IMR-90 (cell line): ENCODE measurements around the gene SH3RF3. TPM values are rescaled to one million over a fixed set of nuclear protein-coding genes. Genes with fewer than 3 reads are reported as not detected.

Source experiments
- ATAC-seq: fragments of 200-7000 bp; cut with Tn5 transposase; 2 replicates; pipeline ENCODE4 v1.9.1; 2020; ENCODE audit warnings: low read depth, mild to moderate bottlenecking, moderate library complexity
- BruUV-seq: library from RNA; stranded (reverse); fragments of 400-500 nt; replicated peaks from 2 replicates; lab custom pipeline; 2021; lab: Mats Ljungman, UMichigan
- CTCF ChIA-PET: fragments of 300-600 bp; formaldehyde crosslinking; extraction: SDS; loops from one replicate; lab custom pipeline; 2021; ENCODE audit warnings: antibody characterized with exemption; lab: Yijun Ruan, JAX
- POLR2A ChIA-PET: fragments of 300-600 bp; sonication (Branson Sonifier 250); formaldehyde crosslinking; loops from one replicate; lab custom pipeline; 2022; ENCODE audit warnings: antibody characterized with exemption; ENCODE audit not compliant: unreplicated experiment; lab: Charles Lee
- DNase-seq: peaks from one replicate; pipeline ENCODE4 v3.0.0; 2013
- H2AFZ ChIP-seq: replicated peaks from 2 replicates; pipeline ENCODE3; 2013; ENCODE audit warnings: low read length, mild to moderate bottlenecking; ENCODE audit not compliant: poor library complexity
- H2AK5ac ChIP-seq: 2 replicates; pipeline ENCODE4 v1.6.1; 2013; ENCODE audit warnings: low read depth, low read length, inconsistent platforms
- H2AK9ac ChIP-seq: replicated peaks from 2 replicates; pipeline ENCODE3; 2013; ENCODE audit warnings: mild to moderate bottlenecking, low read depth, low read length, moderate library complexity; ENCODE audit not compliant: poor library complexity
- H2BK120ac ChIP-seq: 2 replicates; pipeline ENCODE4 v1.6.1; 2013; ENCODE audit warnings: low read depth, low read length, inconsistent platforms
- H2BK15ac ChIP-seq: 3 replicates; pipeline ENCODE4 v1.6.1; 2013; ENCODE audit warnings: low read depth, low read length, inconsistent platforms
- H2BK20ac ChIP-seq: 2 replicates; pipeline ENCODE4 v1.6.1; 2013; ENCODE audit warnings: low read depth, mild to moderate bottlenecking, inconsistent platforms, low read length, moderate library complexity
- H2BK5ac ChIP-seq: 2 replicates; pipeline ENCODE4 v1.6.1; 2013; ENCODE audit warnings: mild to moderate bottlenecking, low read depth, low read length, inconsistent platforms; ENCODE audit not compliant: poor library complexity, severe bottlenecking
- H3K14ac ChIP-seq: replicated peaks from 2 replicates; pipeline ENCODE4 v1.6.1; 2013; ENCODE audit warnings: low read depth, low read length, inconsistent platforms
- H3K18ac ChIP-seq: 2 replicates; pipeline ENCODE4 v1.6.1; 2013; ENCODE audit warnings: low read depth, low read length, control low read depth
- H3K23ac ChIP-seq: 2 replicates; pipeline ENCODE4 v1.6.1; 2013; ENCODE audit warnings: low read depth, low read length, inconsistent platforms
- H3K27ac ChIP-seq: 2 replicates; pipeline ENCODE4 v1.5.1; 2013; ENCODE audit warnings: mild to moderate bottlenecking, control low read depth, low read length; ENCODE audit not compliant: insufficient read depth
- H3K27me3 ChIP-seq: 2 replicates; pipeline ENCODE4 v1.6.1; 2013; ENCODE audit warnings: low read length; ENCODE audit not compliant: control insufficient read depth, insufficient read depth
- H3K36me3 ChIP-seq: 2 replicates; pipeline ENCODE4 v1.6.1; 2013; ENCODE audit warnings: low read length, mixed read lengths; ENCODE audit not compliant: control insufficient read depth, insufficient read depth
- H3K4ac ChIP-seq: 2 replicates; pipeline ENCODE4 v1.6.1; 2013; ENCODE audit warnings: low read depth, low read length, inconsistent platforms
- H3K4me1 ChIP-seq: 2 replicates; pipeline ENCODE4 v1.6.1; 2013; ENCODE audit warnings: low read length, mixed read lengths; ENCODE audit not compliant: control insufficient read depth, insufficient read depth
- H3K4me2 ChIP-seq: 2 replicates; pipeline ENCODE4 v1.6.1; 2013; ENCODE audit warnings: low read depth, mild to moderate bottlenecking, control low read depth, low read length, moderate library complexity
- H3K4me3 ChIP-seq: 2 replicates; pipeline ENCODE4 v1.5.1; 2013; ENCODE audit warnings: low read depth, mild to moderate bottlenecking, control low read depth, low read length, moderate library complexity; ENCODE audit not compliant: insufficient read depth
- H3K56ac ChIP-seq: 2 replicates; pipeline ENCODE4 v1.6.1; 2013; ENCODE audit warnings: low read length, inconsistent platforms; ENCODE audit not compliant: insufficient read depth; ENCODE audit errors: extremely low read depth
- H3K79me1 ChIP-seq, 2 experiments: 2 replicates each; pipeline ENCODE4 v1.6.1; 2013; ENCODE audit warnings: low read length in 2 of 2, inconsistent platforms in 1 of 2, low read depth in 1 of 2
- H3K9ac ChIP-seq: 2 replicates; pipeline ENCODE4 v1.6.1; 2013; ENCODE audit warnings: low read depth, low read length, control low read depth
- H3K9me1 ChIP-seq: 2 replicates; pipeline ENCODE4 v1.6.1; 2013; ENCODE audit warnings: low read length, inconsistent platforms; ENCODE audit not compliant: insufficient read depth
- H3K9me3 ChIP-seq: 2 replicates; pipeline ENCODE4 v1.6.1; 2013; ENCODE audit warnings: low read length; ENCODE audit not compliant: control insufficient read depth, insufficient read depth
- H4K20me1 ChIP-seq: 2 replicates; pipeline ENCODE4 v1.6.1; 2013; ENCODE audit warnings: low read length, inconsistent platforms; ENCODE audit not compliant: insufficient read depth
- H4K5ac ChIP-seq: 2 replicates; pipeline ENCODE4 v1.6.1; 2013; ENCODE audit warnings: mild to moderate bottlenecking, low read depth, low read length, control low read depth
- H4K8ac ChIP-seq, 2 experiments: 2 replicates each; pipeline ENCODE4 v1.6.1; 2013; ENCODE audit warnings: low read depth in 2 of 2, low read length in 2 of 2, control low read depth in 1 of 2, inconsistent platforms in 1 of 2
- H4K91ac ChIP-seq: 2 replicates; pipeline ENCODE4 v1.6.1; 2013; ENCODE audit warnings: low read depth, low read length, inconsistent platforms; ENCODE audit not compliant: insufficient read depth
- CEBPB ChIP-seq: IDR thresholded peaks from 2 replicates; pipeline ENCODE4 v1.6.1; 2012; ENCODE audit warnings: low read depth, low read length, improper control_type of control experiment
- CHD1 ChIP-seq: IDR thresholded peaks from 2 replicates; pipeline ENCODE4 v1.6.1; 2012; ENCODE audit warnings: low read depth, low read length, improper control_type of control experiment
- CTCF ChIP-seq: conservative IDR thresholded peaks from 2 replicates; pipeline ENCODE4 v1.5.1; 2012; ENCODE audit warnings: mild to moderate bottlenecking, low read depth, low read length, improper control_type of control experiment
- FOS ChIP-seq: fragments of 150-350 bp; IDR thresholded peaks from 2 replicates; pipeline ENCODE4 v1.6.1; 2016; ENCODE audit warnings: low read depth, low read length
- MAZ ChIP-seq: IDR thresholded peaks from 2 replicates; pipeline ENCODE4 v1.6.1; 2012; ENCODE audit warnings: low read depth, mild to moderate bottlenecking, low read length, improper control_type of control experiment, moderate library complexity, borderline replicate concordance
- NFE2L2 ChIP-seq: fragments of 150-350 bp; IDR thresholded peaks from 2 replicates; pipeline ENCODE4 v1.6.1; 2016; ENCODE audit warnings: low read depth, mild to moderate bottlenecking, low read length
- RAD21 ChIP-seq: IDR thresholded peaks from 2 replicates; pipeline ENCODE4 v1.6.1; 2012; ENCODE audit warnings: low read length, improper control_type of control experiment
- RCOR1 ChIP-seq: IDR thresholded peaks from 2 replicates; pipeline ENCODE4 v1.6.1; 2012; ENCODE audit warnings: mild to moderate bottlenecking, low read length, improper control_type of control experiment; ENCODE audit not compliant: insufficient replicate concordance
- WGBS, 2 experiments: methylation state at CpG; one replicate each; pipeline versions ENCODE4 v1.1.5 to v1.1.7; 2013; ENCODE audit warnings: missing lambda C conversion rate in 2 of 2; ENCODE audit not compliant: insufficient read length in 1 of 2; ENCODE audit errors: extremely low coverage in 2 of 2; 5-methylcytosine and 5-hydroxymethylcytosine counted together
- dilution Hi-C: fragments of 300-500 bp; cut with HindIII; formaldehyde crosslinking; loops from one replicate; pipeline ENCODE4 v1.14.3; 2018; ENCODE audit warnings: low sequenced_read_pairs; ENCODE audit not compliant: unreplicated experiment
- in situ Hi-C: fragments of 300-500 bp; cut with MboI; formaldehyde crosslinking; loops from 3 replicates; pipeline ENCODE4 v1.14.3; 2019; ENCODE audit warnings: low sequenced_read_pairs, inconsistent platforms, mixed read lengths
- intact Hi-C: fragments of 100-400 bp; cut with micrococcal nuclease; formaldehyde crosslinking; loops from 2 replicates; pipeline ENCODE4 v1.10.0; 2022
- polyA plus RNA-seq, 3 experiments: library from polyadenylated mRNA; depleted of rRNA; stranded (reverse); fragments of >200 nt; gene quantifications; 2 replicates each; pipeline ENCODE4 v1.2.3, GENCODE V29; 2012; ENCODE audit warnings: low replicate concordance in 1 of 3
- total RNA-seq: library from RNA; depleted of rRNA; stranded (reverse); fragments of >200 nt; gene quantifications from 2 replicates; pipeline ENCODE4 v1.2.3, GENCODE V29; 2012

The SH3RF3 gene
- total and polyA plus RNA-seq, 2 of the 4 experiments (the other 2 are of a cell fraction) = 3.4 to 5.3 TPM

- Histone ChIP-seq H3K27ac (no peak overlapping the region), H3K23ac (no peak overlapping the region), H4K91ac (no peak overlapping the region), H3K27me3 (no peaks in the 10 kb centered on the region), H2BK15ac (peak overlapping the region; percentile 43; the same call in 1 of the 3 replicates), H4K20me1 (peaks cover 8% of the 10 kb centered on the region), H3K56ac (no peak overlapping the region), H2BK20ac (peak overlapping the region; percentile 57; the same call in 1 of the 2 replicates), H4K5ac (no peak overlapping the region), H3K4me2 (0 out of 2 replicates have a peak overlapping the region, but pooled peaks have one; percentile 16), H3K9me1 (peaks cover 40% of the 10 kb centered on the region), H2AK9ac (peak overlapping the region; percentile 68), H4K8ac (peak overlapping the region in 1 of 2 experiments; percentile 52; a peak in 1 of 4 replicates), H3K4ac (peak overlapping the region; percentile 73), H3K18ac (no peak overlapping the region), H3K9me3 (no peaks in the 10 kb centered on the region), H3K4me3 (no peak overlapping the region), H2BK120ac (peak overlapping the region; percentile 62; the same call in 1 of the 2 replicates), H3K14ac (peak overlapping the region; percentile 56; the same call in 1 of the 2 replicates), H3K9ac (no peak overlapping the region), H2BK5ac (peak overlapping the region; percentile 59), H3K4me1 (peaks cover 22% of the 10 kb centered on the region), H2AFZ (peak overlapping the region; percentile 34), H3K79me1 (peaks cover 0 to 52% of the 10 kb centered on the region in 2 experiments; a peak in 3 of 4 replicates), H3K36me3 (peaks cover 29% of the 10 kb centered on the region), H2AK5ac (peak overlapping the region; percentile 94)
- in situ Hi-C loops (no loop called here), dilution Hi-C loops (no loop called here), intact Hi-C loops (no loop called here)
- TF ChIP-seq RCOR1 = peak; percentile 93
- TF ChIP-seq CHD1 = no peak
- TF ChIP-seq MAZ = 0 out of 2 replicates have a peak, but pooled peaks have one; percentile 44
- no peak for TF ChIP-seq NFE2L2
- no peak for TF ChIP-seq CTCF
- TF ChIP-seq FOS = peak; percentile 47; the same call in 1 of the 2 replicates
- peak; percentile 21; the same call in 1 of the 2 replicates for TF ChIP-seq CEBPB
- peak; percentile 15; the same call in 1 of the 2 replicates for TF ChIP-seq RAD21
- CTCF ChIA-PET = interaction anchor here (0.5 to 0.8 kb wide), 2 partner anchors 12 to 295 kb away, joined by 3 read pairs; no protein-coding TSS in a partner anchor
- ATAC-seq = peak; percentile 86
- DNase-seq = peak; percentile 83
- no CpG with 5 or more reads among the region's 5 CpGs for WGBS, 2 experiments
- POLR2A ChIA-PET = no interaction called here
- no TSS peak for BruUV-seq
These were observed 291.0 kb downstream of the SH3RF3 start for GRCh38 chr2:109419960-109420370.
